M059J (cell line): Measurements from ENCODE around the gene ANP32B. TPM values are rescaled to one million over a fixed set of nuclear protein-coding genes. Genes with fewer than 3 reads are reported as not detected.

Experiments
- DNase-seq: peaks from one replicate; pipeline ENCODE4 v3.0.0-alpha.2; 2012; ENCODE audit warnings: low read depth
- total RNA-seq: library from RNA; depleted of rRNA; stranded (reverse); fragments of >200 nt; shearing (Covaris generic); gene quantifications from 2 replicates; pipeline ENCODE4 v1.2.3, GENCODE V29; 2014

The ANP32B gene
- total RNA-seq, 1 experiment from 2014 or later, result 23.6 TPM

DNA sequence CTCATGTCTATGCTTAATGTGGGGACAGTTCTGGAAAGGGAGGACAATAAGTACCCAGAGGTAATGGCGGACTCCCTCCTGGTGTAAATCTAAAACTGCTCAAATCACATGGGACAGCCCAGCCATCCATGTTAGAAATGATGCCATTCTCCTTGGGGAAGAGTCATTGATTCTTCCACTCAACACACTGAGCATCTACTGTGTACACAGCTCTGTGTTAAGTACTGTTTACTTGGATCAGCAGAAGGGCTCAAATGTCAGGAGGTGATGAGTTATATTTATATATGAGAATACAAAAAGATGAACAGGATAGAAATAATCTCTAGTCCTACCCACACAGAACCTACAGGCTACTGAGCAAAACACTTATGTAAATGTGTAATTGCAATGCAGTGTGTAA lies 41.6 kb downstream of the ANP32B start:
- DNase-seq, result no peak

DNA sequence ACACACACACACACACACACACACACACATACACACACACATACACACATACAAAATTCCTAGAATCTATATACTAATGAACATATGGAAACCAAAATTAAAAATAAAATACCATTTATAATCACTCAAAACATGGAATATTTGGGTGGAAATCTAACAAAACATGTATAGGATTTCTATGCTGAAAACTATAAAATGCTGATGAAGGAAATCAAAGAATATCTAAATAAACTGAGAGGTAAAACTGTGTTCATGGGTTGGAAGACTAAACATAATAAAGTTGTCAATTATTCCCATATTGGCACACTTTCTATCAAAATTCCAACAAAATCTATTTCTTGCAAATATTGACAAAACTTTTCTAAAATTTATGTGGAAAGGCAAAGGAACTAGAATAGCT lies 48.0 kb downstream of the ANP32B start:
- no peak for DNase-seq

GRCh38 chr9:98031935-98032334 lies 48.8 kb downstream of the ANP32B start:
- DNase-seq, result peak; percentile 74

DNA sequence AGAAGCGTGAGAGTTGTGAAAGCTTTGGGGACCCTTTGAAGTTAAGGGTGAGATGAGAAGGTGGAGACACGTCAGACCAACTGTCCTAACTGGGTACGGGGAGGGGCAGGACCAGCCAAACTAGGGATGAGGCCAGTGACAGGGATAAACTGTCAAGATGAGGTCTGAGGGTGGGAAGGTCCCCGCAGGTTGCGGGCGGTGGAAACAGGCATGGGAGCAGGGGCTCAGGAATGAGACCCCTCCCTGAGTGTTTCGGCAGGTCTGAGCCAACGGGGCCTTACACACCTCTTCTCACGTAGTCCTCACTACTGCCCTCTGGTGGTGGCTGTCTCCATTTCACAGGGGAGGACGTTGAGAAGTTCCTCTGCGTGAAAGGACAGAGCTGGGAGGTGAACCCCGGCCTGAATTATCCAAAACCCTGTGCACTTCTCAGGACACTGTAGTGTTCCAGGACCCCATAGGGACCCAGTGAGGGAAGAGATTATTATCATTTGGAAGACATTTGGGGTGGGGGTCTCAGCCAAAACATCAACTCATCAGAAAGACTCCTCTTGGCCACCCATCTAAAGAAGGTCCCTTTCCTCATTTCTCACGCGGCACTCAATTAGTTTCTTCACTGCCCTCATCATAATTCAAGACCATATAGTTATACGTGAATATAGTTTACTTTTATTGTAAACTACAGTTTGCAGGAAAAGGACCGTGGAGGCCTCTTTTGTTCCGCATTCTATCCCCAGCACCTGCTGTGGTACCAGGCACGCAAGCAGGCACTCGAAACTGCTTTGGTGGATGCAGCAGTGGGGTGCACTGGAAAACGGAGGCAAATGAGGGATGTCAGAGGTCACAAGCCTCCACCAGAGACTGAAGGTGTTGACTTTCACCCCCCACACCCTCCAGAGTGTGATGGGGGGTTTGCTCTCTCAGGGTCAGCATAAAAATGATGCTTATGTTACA lies 51.7 kb downstream of the ANP32B start:
- peak; percentile 55 for DNase-seq

GRCh38 chr9:98037357-98037756 lies 54.2 kb downstream of the ANP32B start:
- peak; percentile 70 for DNase-seq

DNA sequence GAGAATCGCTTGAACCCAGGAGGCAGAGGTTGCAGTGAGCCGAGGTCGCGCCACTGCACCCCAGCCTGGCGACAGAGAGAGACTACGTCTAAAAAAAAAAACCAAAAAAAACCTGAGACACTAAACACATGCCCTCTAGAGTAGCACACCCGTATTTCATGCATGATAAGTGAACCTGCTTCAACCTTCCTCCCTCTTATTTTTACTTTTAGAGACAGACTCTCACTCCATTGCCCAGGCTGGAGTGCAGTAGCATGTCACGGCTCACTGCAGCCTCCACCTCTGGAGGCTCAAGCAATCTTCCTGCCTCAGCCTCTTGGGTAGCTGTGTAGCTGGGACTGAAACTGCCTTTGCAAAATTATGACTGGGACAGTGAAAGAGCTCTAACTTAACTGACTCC lies 55.8 kb downstream of the ANP32B start:
- DNase-seq, result no peak

DNA sequence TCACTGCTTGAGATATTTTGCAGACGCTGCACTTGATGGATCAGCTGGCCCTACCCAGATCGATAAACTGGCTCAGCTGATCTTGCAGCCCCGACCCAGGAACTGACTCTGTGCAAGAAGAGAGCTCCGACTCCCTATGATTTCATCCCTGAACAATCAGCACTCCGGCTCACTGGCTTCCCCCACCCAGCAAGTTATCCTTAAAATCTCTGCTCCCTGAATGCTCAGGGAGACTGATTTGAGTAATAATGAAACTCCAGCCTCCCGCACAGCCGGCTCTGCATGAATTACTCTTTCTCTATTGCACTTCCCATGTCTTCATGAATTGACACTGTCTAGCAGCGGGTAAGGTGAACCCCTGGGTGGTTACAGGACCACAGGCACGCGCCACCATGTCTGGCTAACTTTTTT lies 56.5 kb downstream of the ANP32B start:
- DNase-seq, result no peak

DNA sequence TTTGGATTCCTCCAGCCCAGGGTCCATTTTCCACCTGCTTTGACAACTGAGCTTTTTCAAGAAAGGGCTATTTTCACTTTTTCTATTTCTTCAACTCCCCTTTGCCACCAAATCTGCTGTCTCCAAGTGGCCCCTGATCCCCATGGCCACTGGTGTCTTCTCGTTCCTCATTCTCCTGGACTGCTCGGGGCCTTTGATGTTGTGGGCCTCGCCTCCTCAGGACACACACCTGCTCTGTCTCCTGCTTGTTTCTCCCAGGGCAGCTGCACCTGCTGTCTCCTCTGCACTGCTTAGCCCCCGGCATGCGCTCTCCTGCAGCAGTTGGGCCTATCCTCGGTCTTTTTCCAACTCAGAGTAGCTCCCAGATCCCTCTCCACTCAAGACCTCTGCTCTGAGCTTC lies 57.1 kb downstream of the ANP32B start:
- no peak for DNase-seq

DNA sequence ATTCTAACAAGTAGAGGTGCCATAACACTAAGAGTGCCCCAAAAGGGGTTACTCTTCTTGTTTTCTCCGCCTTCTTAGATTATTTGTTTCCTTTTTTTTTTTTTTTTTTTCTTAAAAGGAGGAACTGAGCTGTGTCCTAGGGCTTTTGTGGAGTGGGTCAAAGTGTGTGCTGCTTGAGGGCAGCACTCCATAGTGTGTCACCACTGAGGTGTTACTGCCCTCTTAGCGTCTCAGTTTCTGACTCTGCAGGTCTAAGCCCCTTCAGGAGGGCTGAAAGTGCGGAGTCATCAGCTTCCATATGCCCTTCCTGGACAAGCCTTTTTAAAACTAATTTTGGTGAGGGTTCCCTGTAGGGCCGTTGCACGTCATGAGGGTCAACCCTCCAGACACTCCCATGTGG lies 60.8 kb downstream of the ANP32B start:
- DNase-seq, result no peak

DNA sequence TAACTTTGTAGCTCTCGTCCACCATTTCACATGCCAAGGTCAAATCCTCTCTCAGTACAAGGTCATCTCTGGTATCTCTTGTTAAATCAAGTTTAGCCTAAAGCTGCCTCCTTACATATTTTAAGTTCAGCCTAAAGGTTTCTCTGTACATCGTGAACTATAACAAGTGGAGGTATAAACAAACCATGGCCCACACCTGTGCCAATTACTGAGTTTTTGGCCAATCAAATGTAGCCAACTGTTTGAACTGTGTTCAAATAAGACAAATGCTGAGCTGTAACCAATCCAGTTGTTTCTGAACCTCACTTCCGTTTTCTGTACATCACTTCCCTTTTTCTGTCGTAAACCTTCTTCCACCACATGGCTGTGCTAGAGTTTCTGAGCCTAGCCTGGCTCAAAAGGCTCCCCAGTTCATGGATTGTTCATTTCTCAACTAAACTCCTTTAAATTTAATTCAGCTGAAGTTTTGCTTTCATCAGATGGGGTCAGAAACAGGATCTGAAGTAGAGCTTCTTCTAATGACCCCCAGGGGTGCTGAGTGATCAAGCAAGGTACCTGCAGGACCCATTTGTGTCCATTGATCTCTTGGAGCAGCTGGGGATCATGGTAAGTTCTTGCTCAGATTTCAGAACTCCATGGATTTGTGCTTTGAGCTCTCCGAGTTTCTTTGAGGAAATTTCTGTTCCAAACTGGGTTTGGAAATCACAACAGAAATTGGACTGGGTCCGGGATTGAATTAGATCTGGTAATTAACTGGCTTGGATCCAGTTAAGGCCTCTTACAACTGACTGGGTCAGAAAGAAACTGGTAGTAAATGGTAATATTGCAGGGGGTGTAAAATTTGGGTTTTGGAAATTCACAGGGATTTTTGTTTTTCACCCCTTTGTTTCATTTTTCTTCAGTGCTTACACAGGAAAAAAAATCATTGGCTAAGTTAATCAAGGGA lies 62.4 kb downstream of the ANP32B start:
- no peak for DNase-seq

- DNase-seq, result no peak
Observed at GRCh38 chr9:98046180-98046543, 63.0 kb downstream of the ANP32B start.

DNA sequence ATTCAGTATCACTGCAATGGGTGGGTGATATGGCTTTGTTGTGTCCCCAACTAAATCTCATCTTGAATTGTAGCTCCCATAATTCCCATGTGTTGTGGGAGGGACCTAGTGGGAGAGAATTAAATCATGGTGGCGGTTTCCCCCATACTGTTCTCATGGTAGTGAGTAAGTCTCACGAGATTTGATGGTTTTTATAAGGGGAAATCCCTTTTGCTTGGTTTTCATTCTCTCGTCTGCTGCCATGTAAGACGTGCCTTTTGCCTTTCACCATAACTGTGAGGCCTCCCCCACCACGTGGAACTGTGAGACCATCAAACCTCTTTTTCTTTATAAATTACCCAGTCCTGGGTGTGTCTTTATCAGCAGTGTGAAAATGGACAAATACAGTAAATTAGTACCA lies 63.9 kb downstream of the ANP32B start:
- no peak for DNase-seq

- DNase-seq, result no peak
Observed at GRCh38 chr9:98049288-98050072, 66.3 kb downstream of the ANP32B start.

DNA sequence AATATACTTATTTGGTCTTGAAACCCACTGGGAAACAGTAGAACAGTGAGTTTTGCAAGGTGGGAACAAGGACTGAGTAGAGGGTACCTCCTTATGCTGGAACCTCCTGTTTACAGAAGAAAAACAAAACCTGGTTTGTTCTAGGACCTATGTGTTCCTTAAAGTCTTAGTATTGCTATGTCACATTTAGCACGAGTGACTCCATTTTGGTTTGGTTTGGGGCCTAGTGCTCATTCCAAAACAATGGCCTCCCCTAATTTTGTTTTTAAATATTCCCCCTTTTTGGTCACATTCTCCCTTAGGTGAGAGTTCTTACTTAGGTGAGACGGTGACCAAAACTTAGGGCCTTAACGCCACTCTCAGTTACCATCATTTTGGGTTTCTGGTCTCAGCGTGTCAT lies 67.2 kb downstream of the ANP32B start:
- no peak for DNase-seq

GRCh38 chr9:98054376-98054951 lies 71.3 kb downstream of the ANP32B start:
- no peak for DNase-seq

DNA sequence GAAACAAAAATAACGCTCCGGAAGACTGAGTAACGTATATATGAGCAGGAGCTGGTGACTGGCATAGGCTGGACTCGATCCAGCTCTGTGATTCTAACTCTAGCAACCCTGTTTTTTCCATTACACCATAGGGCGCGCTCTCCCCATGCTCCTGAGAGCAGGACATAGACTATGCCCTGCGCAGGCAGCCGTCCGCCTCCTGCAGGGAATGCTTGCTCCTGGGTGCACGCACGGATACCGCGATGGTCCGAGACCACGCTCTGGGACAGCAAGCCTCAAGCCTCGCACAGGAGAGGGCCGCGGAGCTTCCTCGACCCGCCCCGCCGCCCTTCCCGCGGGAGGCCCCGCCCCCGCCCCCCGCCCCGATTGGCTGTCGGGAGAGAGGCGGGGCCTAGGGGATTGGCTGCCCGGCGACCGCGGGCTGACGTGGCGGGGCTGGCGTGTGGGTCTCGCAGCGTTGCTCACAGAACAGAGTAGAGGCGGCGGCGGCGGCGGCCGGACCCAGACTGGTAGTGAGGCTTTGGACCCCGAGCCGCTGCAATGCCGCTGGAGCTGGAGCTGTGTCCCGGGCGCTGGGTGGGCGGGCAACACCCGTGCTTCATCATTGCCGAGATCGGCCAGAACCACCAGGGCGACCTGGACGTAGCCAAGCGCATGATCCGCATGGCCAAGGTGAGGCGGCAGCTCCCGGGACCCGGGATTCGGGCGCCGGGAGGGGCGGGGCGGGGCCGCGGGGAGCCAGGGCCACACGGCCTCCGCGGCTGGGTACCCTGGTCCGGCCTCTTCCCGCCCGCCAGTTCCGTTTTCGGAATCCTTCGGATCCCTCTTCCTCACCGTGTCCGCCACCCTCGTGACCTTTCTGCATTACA lies 73.4 kb downstream of the ANP32B start, which contains the start of gene NANS:
NANS (plus strand) TSS at position 464 of the 869 bp plus-strand sequence; CDS start at position 541, 77 bp downstream.
- peak; percentile 96 for DNase-seq

DNA sequence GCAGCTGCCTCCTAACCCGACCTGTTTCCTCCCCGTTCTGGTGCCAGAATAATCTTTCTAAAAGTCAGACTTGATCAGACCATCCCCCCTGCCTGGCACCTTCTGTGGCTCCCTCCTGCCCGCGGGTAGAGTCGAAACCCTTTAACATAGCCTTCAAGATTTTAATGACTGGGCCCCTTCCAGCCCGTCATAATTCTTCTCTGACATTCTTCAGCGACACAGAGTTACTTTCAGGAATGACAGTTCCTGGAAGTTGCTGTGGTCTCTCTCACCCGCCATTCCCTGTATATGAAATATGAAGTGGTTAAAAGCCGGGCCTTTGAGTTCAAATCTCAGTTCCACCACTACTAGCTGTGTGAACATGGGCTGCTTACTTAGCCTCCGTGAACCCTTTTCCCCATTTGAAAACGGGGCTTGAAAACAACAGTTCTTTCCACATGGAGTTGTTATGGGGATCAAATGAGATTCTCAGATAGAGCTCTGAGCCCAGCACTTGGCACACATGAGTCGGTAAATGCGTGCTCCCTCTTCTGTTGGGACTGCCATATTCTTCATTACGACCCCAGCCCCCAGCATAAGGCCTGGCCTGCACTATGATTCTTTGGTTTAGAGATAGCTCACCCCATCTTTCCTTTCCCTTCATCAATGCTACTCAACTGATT lies 74.1 kb downstream of the ANP32B start:
- DNase-seq, result no peak

- DNase-seq, result no peak
Observed at GRCh38 chr9:98062161-98062560, 79.0 kb downstream of the ANP32B start.

DNA sequence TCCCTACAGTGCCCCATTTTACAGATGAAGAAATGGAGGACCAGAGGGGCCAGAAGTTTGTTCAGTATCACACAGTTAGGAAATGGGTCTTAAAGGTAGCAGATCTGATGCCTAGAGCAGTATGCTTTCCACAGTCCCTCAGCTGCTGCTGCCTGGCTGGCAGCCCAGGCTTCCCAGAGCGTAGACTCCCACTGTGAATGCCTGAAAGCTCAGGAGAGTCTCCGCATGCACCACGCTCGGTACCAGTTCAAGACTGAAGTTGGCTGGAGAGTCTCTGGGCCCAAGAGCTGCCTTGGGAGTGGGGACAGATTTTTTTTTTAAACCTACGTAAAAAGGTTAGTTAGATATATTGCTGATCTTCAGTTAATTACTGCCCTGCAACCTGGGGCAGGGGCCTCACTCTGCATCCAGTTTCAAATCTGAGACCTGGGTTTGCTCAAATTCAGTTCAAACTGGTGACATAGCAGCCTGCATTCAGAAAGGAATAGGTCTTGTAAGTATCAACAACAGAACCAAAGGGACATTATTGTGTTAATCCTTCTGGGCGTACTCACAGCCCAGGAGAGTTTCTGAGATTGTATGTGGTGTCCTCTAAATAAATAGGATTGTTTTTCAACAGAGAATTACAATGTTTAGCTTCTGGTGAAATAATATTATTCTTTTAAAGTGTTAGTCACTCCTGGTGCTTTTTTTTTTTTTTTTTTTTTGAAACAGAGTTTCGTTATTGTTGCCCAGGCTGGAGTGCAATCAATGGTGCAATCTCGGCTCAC lies 81.7 kb downstream of the ANP32B start:
- DNase-seq, result no peak
